K562 (cell line): ENCODE results near the gene MYLK2. TPM values are rescaled to one million over a fixed set of nuclear protein-coding genes. Genes with fewer than 3 reads are reported as not detected.

Source experiments
- ATAC-seq: fragments of 200-7000 bp; cut with Tn5 transposase; 3 replicates; pipeline ENCODE4 v1.9.1; 2020; ENCODE audit warnings: moderate library complexity
- BruUV-seq: library from RNA; stranded (reverse); fragments of 400-500 nt; replicated peaks from 2 replicates; lab custom pipeline; 2021; lab: Mats Ljungman, UMichigan
- CTCF ChIA-PET: fragments of 300-600 bp; formaldehyde crosslinking; extraction: SDS; loops from one replicate; lab custom pipeline; 2021; ENCODE audit warnings: low intra/inter-chr PET ratio; lab: Yijun Ruan, JAX
- POLR2A ChIA-PET: fragments of 300-600, 350-650 bp; sonication (Branson Sonifier 250); formaldehyde crosslinking; extraction: SDS; loops from one replicate; lab custom pipeline; 2021; ENCODE audit warnings: antibody characterized with exemption, inconsistent platforms; lab: Yijun Ruan, JAX
- DNase-seq, 4 experiments: peaks; one replicate each; pipeline versions ENCODE4 v3.0.0 to v3.0.0-alpha.2; 2011 to 2018; ENCODE audit warnings: low spot score in 3 of 4, mixed read lengths in 3 of 4; ENCODE audit errors: extremely low read depth in 1 of 4
- FAIRE-seq: peaks from 2 replicates; lab custom pipeline; 2011; peaks lifted over from hg19 to GRCh38; lab: Jason Lieb, UNC
- H2AFZ ChIP-seq: 2 replicates; pipeline ENCODE4 v1.6.0; 2011; ENCODE audit warnings: low read depth, low read length, control low read depth, inconsistent platforms
- H3K27ac ChIP-seq: fragments of 200-600 bp; 3 replicates; pipeline ENCODE4 v1.8.0; 2011; ENCODE audit warnings: low read depth, mild to moderate bottlenecking, control low read depth, inconsistent platforms, low read length, moderate library complexity, mixed read lengths; ENCODE audit errors: extremely low read depth
- H3K27me3 ChIP-seq, 2 experiments: fragments of 300-600 bp in 1 of 2; 2 replicates in 1 of 2; 3 replicates in 1 of 2; pipeline versions ENCODE4 v1.6.0 to v1.8.0; 2011; ENCODE audit warnings: inconsistent platforms in 2 of 2, low read length in 2 of 2, mild to moderate bottlenecking in 1 of 2, mixed read lengths in 1 of 2, moderate library complexity in 1 of 2; ENCODE audit not compliant: control insufficient read depth in 2 of 2, insufficient read depth in 2 of 2
- H3K36me3 ChIP-seq: fragments of 300-600 bp; 3 replicates; pipeline ENCODE4 v1.8.0; 2011; ENCODE audit warnings: mild to moderate bottlenecking, low read length, inconsistent platforms; ENCODE audit not compliant: control insufficient read depth, insufficient read depth
- H3K4me1 ChIP-seq, 2 experiments: fragments of 200-600 bp in 1 of 2; replicated peaks in 1 of 2; 2 replicates in 1 of 2; 3 replicates in 1 of 2; pipeline versions ENCODE4 v1.5.1 to v1.8.0; 2011; ENCODE audit warnings: inconsistent platforms in 2 of 2, low read length in 2 of 2, mild to moderate bottlenecking in 1 of 2, mixed read lengths in 1 of 2, moderate library complexity in 1 of 2; ENCODE audit not compliant: control insufficient read depth in 2 of 2, insufficient read depth in 2 of 2
- H3K4me2 ChIP-seq: 2 replicates; pipeline ENCODE4 v1.6.1; 2011; ENCODE audit warnings: low read length, control low read depth, inconsistent platforms, mixed read lengths; ENCODE audit not compliant: insufficient read depth
- H3K4me3 ChIP-seq: fragments of 200-600 bp; sonication (generic), shearing (Covaris generic); 2 replicates; pipeline ENCODE4 v1.5.1; 2016; ENCODE audit warnings: control low read depth, inconsistent platforms
- H3K79me2 ChIP-seq: fragments of 200-600 bp; 3 replicates; pipeline ENCODE4 v1.8.0; 2011; ENCODE audit warnings: low read length, inconsistent platforms; ENCODE audit not compliant: control insufficient read depth, insufficient read depth
- H3K9ac ChIP-seq, 2 experiments: 2 replicates each; pipeline versions ENCODE4 v1.6.0 to v1.6.1; 2011; ENCODE audit warnings: low read depth in 2 of 2, low read length in 2 of 2, control low read depth in 1 of 2, inconsistent platforms in 1 of 2, mild to moderate bottlenecking in 1 of 2, mixed read lengths in 1 of 2; ENCODE audit not compliant: insufficient read depth in 1 of 2
- H3K9me1 ChIP-seq: one replicate; pipeline ENCODE4 v1.6.0; 2011; ENCODE audit warnings: inconsistent platforms, mild to moderate bottlenecking, low read length, moderate library complexity; ENCODE audit not compliant: control insufficient read depth, insufficient read depth
- H3K9me3 ChIP-seq: replicated peaks from 2 replicates; pipeline ENCODE4 v1.5.1; 2011; ENCODE audit warnings: low read depth, low read length, inconsistent platforms; ENCODE audit not compliant: control insufficient read depth, insufficient read depth
- H4K20me1 ChIP-seq: replicated peaks from 2 replicates; pipeline ENCODE4 v1.6.1; 2011; ENCODE audit warnings: low read length, inconsistent platforms, mixed read lengths; ENCODE audit not compliant: control insufficient read depth, insufficient read depth
- FOXP4 ChIP-seq: sonication (generic); formaldehyde crosslinking; IDR thresholded peaks from 2 replicates; pipeline ENCODE4 v1.8.0; 2022; ENCODE audit warnings: mild to moderate bottlenecking, missing genetic modification reagents, borderline replicate concordance
- MYBL2 ChIP-seq, 2 experiments: fragments of 450-650 bp in 1 of 2; sonication (generic) in 1 of 2; formaldehyde crosslinking in 1 of 2; IDR thresholded peaks; 2 replicates each; pipeline versions ENCODE4 v1.6.1 to v1.8.1; 2017 to 2022; ENCODE audit warnings: borderline replicate concordance in 1 of 2, inconsistent platforms in 1 of 2, low read depth in 1 of 2, mild to moderate bottlenecking in 1 of 2, missing genetic modification reagents in 1 of 2, moderate library complexity in 1 of 2
- WGBS: fragments of 100-300 bp; shearing (Covaris generic); methylation state at CpG from one replicate; pipeline ENCODE4 v1.1.6; 2016; ENCODE audit warnings: low coverage, mixed read lengths; ENCODE audit not compliant: insufficient coverage; ENCODE audit errors: missing lambda C conversion rate; 5-methylcytosine and 5-hydroxymethylcytosine counted together
- in situ Hi-C: fragments of 300-500 bp; cut with MboI; formaldehyde crosslinking; loops from 4 replicates; pipeline ENCODE4 v1.15.0; 2018; ENCODE audit warnings: inconsistent platforms, mixed read lengths
- intact Hi-C: fragments of 100-400 bp; cut with micrococcal nuclease; formaldehyde crosslinking; loops from 2 replicates; pipeline ENCODE4 v1.14.2; 2022
- polyA plus RNA-seq, 8 experiments: library from polyadenylated mRNA; depleted of rRNA in 4 of 8; stranded (reverse) in 5 of 8; unstranded in 3 of 8; fragments of >200 nt; fragmentation: Nextera tagmentation in 2 of 8; fragmentation: Illumina TruSeq in 1 of 8; extraction: Ambion mirVana in 2 of 8; extraction: Trizol in 1 of 8; gene quantifications; 2 replicates each; pipeline versions ENCODE4 v1.2.1 to v1.2.3, GENCODE V29; 2011 to 2014; ENCODE audit warnings: inconsistent platforms in 1 of 8, missing spikeins in 1 of 8
- total RNA-seq, 7 experiments: library from RNA; depleted of rRNA in 6 of 7; stranded (reverse); fragments of >200 nt in 6 of 7; fragmentation: Illumina TruSeq in 2 of 7; extraction: Trizol in 2 of 7; gene quantifications; 2 replicates each; pipeline versions ENCODE4 v1.2.1 to v1.2.3, GENCODE V29; 2011 to 2021; ENCODE audit warnings: low replicate concordance in 1 of 7

Gene MYLK2
- total and polyA plus RNA-seq, 9 of the 15 experiments (the other 6 are each of a cell fraction or from before 2014, with no cell fraction given), result 0.07 to 0.53 (median 0.18) TPM; not detected in 2

- H3K27ac ChIP-seq, result no peak overlapping the region
- TF ChIP-seq MYBL2 (IDR thresholded peaks at IDR 0.05; ENCODE audit: low read depth) (no peak), MYBL2 (CRISPR knock-in tag; IDR thresholded peaks at IDR 0.05; ENCODE audit: borderline replicate concordance) (no peak), FOXP4 (CRISPR knock-in tag) (no peak)
- peaks cover 8% of the 10 kb centered on the region for H4K20me1 ChIP-seq
- no peaks in the 10 kb centered on the region for H3K36me3 ChIP-seq
- H3K4me1 ChIP-seq, result peaks cover 0 to 13% of the 10 kb centered on the region in 2 experiments; a peak in 3 of 5 replicates
- no peak overlapping the region for H3K4me3 ChIP-seq
- intact Hi-C loops (loop anchor here (5.0 kb wide), 1 partner anchor 799 kb away; no protein-coding TSS in a partner anchor), in situ Hi-C loops (loop anchor here (10.0 kb wide), 1 partner anchor 171 kb away; no protein-coding TSS in a partner anchor)
- H3K79me2 ChIP-seq, result no peaks in the 10 kb centered on the region
- FAIRE-seq (no peak), ATAC-seq (no peak), DNase-seq (no peak)
- no peaks in the 10 kb centered on the region for H3K9me1 ChIP-seq
- H3K27me3 ChIP-seq, result peaks cover 13 to 57% of the 10 kb centered on the region in 2 experiments
- no peaks in the 10 kb centered on the region for H3K9me3 ChIP-seq
- POLR2A ChIA-PET, result interaction anchor here (1.5 kb wide), 1 partner anchor 13 kb away, joined by 4 read pairs; no protein-coding TSS in a partner anchor
- no peak overlapping the region for H3K9ac ChIP-seq
- no TSS peak for BruUV-seq
- WGBS, result 3% methylated on average over 7 of the region's 7 CpGs
- CTCF ChIA-PET, result interaction anchor here (0.5 to 4.8 kb wide), 5 partner anchors 17 to 239 kb away, joined by 3 to 49 read pairs (median 4); partner anchors contain the start of genes DUSP15, PDRG1 and TTLL9
- no peak overlapping the region for H3K4me2 ChIP-seq
- no peak overlapping the region for H2AFZ ChIP-seq
Measured at GRCh38 chr20:31853481-31853880, 34.3 kb downstream of the MYLK2 start.
